ENCODE data around the gene SRGAP3.
A peak's percentile ranks its signal among the peaks of the same experiment; 100 is the strongest.

The SRGAP3 gene

DNA sequence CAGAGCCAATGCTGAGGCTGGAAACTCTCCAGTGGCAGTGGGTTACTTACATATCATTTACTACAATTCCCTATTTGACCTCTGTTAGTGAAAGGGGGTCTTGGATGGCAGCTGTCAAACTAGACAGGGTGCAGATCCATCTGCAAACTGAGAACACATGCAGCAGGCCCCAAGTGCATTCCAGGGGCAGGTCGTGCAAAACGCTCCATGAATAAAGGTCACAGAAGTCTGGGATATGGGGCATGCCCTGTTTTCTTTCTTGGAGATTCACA lies 261.1 kb downstream of the SRGAP3 start:
- no peak for DNase-seq (ENCODE audit: low read depth, low spot score)

DNA sequence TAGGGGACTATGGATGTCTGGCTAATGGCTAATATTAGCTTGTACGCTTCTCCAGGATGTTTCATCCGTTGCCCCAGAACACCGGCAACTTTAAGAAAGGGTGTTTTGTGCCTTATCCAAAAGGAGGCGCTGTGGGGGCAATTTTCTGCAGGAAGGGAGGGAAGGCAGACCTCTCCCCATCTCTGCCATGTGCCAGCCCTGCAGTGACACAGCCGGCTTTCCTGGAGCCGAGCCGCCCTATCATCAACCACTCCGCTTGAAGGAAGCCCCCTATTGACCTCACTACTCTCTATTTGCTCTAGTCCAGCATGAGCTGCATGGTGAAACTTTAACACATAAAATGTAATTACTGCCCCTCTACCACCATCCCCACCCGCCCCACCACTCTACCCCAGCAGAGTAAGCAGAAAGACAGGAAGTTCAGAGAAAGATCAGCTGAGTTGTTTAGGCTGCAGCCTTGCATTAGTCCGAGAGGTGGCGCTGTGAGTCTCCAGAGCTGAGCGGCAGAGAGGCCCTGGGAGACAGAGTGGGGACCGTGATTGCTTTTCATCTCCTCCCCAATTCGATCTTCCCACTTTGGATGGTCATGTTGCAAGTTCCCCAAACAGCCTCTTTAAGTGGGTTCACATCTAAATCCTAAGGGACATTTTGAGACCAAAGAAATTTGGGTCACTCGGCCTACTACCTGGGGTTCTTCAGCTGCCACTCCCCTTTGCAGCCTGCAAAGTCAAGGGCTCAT lies 261.6 kb downstream of the SRGAP3 start:
- DNase-seq (ENCODE audit: low read depth, low spot score): peak; percentile 18

DNA sequence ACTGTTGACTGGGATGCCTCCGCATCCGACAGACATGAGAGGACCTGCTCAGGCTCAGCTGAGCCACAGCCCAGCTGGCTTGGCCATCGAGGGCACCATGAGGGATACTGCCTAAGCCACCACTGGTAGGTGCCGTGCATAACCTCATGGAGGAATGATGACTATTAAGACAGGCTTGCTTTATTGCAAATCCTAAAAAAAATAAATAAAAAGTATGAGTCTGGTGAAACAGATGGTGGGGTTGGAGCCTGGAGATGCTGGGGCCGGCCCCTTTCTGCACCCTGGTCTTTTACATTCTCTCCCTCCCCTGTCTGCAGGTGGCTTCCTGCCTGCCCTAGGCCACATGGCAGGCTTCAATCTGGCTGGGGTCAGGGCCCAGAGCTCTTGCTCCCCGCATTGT lies 262.2 kb downstream of the SRGAP3 start:
- no peak for DNase-seq (ENCODE audit: low read depth, low spot score)

DNA sequence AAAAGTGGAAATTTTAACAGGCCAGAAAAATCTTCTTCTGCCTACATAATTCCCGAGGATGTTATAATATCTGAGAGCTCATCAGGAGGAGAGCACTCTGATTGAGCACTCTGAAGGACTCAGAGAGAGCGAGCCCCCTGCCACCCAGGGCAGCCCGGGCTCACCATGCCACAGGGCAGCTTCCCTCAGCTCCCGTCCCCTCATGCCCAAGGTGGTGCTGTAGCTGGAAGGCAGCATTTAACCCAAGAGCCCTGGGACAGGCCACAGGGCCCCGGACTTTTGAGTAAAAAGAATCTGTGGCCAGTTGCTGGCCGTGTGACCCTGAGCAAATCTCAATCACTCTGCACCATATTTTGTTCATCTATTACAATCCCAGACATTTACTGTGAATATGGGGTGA lies 262.7 kb downstream of the SRGAP3 start:
- DNase-seq (ENCODE audit: low read depth, low spot score): no peak

DNA sequence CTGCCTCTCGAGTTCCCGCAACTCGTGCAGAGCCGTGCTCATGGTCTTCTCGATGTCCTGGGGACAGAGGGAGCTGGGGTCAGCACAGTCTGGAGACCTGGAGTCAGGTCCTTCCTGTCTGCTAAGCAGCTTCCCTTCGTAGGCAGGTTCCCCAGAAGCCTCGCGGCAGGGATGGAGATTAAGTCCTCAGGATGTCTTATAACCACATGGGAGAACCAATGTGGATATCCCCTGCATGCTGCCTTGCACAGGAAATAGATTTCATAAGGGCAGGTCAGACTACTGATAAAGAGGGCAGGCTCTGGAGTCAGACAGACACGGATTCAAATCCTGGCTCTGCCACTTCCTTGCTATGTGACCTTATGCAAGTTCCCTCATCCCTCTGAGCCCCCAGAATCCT lies 263.6 kb downstream of the SRGAP3 start:
- no peak for DNase-seq (ENCODE audit: low read depth, low spot score)

DNA sequence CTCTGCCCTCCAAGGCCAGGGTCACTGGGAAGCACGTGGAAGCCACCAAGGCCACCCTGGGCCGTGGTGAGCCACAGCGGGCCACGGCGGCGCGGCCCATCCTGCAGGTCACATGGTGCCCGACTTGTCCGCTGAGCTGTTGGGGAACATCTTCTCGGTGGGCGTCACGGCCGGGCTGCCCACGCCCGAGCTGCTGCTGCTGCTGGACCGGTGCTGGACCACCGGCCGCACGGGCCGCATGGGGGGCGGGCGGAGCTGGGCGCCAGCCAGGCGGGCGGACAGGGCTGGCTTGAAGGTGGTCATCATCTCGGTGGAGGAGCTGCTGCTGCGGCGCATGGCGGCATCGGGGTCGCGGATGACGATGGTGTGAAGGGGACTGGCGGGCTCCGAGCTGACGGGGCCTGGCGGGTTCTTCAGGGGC lies 264.0 kb downstream of the SRGAP3 start:
- no peak for DNase-seq (ENCODE audit: low read depth, low spot score)

DNA sequence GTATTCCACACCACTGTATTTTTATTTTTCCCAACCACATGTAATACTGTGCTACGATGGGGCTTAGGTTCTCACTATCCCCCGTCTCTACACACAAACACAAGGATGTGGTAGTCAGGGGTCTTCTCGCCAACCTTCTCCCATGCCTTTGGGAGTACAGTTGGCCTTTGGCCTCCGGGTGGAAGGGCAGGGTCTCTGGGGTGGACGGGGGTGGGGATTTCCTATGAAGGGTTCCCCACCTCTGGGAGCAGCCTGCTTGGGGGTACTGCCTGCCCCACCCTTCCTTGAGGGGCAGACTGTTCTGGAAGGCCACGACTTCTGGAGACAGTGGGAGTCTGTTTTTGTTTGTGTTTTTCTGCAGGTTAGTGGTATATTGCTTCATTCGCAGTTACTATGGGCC lies 264.9 kb downstream of the SRGAP3 start:
- DNase-seq (ENCODE audit: low read depth, low spot score): no peak

DNA sequence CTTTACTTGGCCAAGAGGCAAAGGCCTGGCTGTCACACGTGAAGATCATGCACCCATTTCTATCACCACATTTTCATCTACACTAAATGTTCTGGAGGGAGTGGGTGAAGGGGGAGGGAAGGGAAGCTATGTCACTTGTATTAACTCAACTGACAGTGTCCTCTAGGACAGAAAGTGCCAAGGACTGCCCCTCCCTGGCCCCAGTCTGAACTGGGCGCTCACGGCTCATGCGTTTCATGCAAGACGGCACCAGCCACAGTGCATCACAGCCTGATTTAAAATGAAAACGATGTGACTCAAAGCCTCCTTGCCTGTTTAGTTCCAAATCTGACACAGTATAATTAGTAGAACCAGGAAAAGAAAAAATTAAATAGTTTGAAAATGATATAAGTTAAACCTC lies 265.4 kb downstream of the SRGAP3 start:
- DNase-seq (ENCODE audit: low read depth, low spot score): no peak

DNA sequence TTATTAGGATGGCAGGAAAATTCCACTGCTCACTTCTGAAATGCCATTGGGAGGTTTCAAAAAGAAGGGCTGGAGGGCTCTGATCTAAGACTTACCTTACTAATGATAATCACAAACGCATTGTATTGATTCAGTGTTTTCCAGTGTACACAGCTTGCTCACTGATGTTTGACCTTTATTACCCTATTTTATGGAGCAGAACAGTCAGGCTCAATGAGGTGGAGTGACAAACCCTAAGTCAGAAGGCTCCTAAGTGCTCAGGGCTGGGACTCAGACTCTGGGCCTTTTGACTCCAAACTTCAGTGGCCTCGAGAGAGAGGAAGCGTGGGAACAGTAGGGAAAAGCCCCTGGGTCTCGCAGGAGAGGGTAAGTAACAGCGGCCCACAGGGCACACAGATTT lies 265.9 kb downstream of the SRGAP3 start:
- DNase-seq (ENCODE audit: low read depth, low spot score): no peak

DNA sequence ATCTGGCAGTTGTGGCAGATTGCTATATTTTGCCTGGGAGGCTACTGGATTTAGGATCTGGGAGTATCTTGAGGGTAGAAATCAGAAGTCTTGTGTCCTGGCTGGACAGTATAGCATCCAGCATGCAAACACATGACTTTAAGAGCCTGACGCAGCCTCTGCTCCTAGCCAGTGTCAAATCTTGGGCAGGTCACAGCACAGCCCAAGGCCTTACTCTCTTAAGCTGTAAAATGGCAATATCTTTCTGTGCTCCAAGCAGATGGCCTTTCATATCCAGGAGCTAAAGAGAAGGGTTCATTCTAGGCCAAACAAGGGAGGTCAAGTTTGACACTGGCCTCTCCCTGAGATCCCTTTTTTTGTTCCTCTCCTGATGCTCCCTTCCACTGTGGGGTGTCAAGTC lies 266.4 kb downstream of the SRGAP3 start:
- DNase-seq (ENCODE audit: low read depth, low spot score): no peak

DNA sequence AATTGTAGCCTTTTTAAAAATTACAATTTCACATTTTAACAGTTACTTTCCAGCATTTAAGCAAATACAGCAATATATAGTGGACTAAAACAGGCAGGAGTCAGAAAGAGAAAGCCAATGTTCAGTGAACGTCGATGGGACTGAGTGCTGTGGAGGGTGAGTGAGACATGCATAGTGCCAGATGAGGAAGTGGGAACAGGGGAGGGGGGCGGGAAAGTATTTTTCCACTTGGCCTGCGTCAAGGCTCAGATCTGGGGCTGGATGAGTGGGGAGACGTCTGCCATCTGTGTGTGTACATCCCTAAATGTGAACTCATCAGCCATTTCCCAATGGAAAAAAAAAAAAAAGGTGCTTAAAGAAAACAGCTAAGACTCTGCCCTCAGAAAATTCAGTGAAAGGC lies 266.9 kb downstream of the SRGAP3 start:
- DNase-seq (ENCODE audit: low read depth, low spot score): no peak

DNA sequence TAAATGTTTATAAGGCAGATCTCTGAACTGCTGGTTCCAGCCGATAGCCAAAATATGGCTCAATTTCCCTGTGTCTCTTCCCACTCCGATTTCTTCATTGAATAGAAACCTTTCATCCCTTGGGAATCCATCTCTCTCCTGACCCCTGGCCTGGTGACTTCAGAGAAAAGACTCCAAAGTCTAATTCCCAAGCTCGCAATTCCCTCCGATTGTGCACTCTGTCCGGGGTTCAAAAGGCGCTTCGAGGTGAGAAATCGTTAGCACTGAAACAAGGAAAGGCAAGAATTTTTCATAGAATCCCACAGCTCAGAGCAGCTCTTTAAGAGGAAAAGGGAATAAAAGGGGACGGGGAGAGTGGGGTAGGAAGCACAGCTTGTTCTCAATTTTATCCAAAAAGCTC lies 267.7 kb downstream of the SRGAP3 start:
- DNase-seq (ENCODE audit: low read depth, low spot score): no peak

DNA sequence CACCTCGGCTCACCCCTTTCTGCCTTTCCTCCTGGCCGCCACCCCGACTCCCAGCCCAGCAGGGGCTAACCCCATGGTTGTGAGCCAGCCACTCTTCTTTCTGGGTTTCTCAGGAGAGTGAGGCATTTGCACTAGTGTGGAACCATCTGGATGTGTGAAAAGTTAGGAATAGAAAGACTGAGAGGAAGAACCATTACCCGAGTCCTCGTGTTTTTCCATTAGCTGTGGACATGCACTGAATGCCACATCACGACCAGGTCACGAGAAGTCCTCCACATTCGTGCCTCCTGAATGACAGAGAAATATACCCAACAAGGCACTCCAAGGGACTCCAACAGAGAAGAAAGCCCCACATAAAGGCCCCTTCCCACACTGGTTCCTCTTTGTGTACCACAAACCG lies 268.1 kb downstream of the SRGAP3 start:
- DNase-seq (ENCODE audit: low read depth, low spot score): no peak

DNA sequence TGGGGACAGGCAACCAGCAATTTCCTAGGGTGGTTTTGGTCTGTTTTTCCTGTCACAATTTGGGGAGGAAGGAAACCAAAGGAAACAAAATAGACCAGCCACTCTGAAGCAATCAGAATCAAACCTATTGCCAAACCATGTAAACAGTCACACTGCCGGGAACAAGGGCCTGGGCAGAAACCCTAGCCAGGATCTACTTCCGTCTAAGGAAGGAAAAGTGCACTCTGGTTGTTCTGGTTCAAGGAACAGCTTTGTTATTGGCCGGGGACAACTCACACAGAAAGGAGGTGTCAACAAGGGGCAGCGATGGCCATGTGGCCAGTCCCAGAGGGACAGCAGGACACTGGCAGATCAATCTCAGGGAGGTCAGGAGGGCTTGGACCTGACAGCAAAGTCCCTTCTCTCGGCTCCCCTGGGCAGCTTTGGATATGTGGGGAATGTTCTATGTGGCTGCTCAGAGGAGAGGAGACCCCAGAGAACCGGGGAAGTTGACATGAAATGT lies 268.6 kb downstream of the SRGAP3 start:
- DNase-seq (ENCODE audit: low read depth, low spot score): no peak

DNA sequence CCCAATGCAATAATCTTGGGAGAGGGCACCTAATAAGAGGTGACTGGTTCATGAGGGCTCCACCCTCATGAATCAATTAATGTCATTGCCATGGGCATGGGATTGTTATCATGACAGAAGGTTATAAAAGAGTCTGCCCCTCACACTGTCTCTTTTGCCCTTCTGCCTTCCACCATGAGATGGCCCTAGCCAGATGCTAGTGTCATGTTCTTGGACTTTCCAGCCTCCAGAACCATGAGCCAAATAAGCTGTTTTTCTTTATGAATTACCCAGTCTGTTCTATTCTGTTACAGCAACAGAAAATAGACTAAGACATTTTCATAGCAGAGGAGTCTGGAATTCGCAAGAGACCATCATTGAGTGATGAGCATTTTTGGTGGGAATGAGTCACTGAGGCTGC lies 270.2 kb downstream of the SRGAP3 start:
- DNase-seq (ENCODE audit: low read depth, low spot score): no peak

DNA sequence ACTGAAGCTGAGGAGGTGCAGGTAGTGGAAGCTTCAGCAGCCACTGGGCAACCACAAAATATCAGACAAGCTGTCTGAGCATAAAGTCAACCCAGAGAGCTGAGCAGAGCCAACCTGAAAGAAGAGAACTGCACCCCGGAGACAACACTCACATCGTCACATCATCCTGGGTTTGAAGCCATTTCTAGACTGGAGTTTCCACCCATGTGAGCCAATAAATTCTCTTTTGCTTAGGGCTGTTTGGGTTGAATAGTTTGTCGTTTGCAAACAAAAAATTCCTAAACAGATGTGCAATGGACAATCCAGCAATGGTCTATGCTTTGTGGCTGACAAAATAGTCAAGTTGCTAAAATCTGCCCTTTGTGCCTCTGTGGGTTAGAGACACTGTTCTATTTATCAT lies 270.9 kb downstream of the SRGAP3 start:
- no peak for DNase-seq (ENCODE audit: low read depth, low spot score)

DNA sequence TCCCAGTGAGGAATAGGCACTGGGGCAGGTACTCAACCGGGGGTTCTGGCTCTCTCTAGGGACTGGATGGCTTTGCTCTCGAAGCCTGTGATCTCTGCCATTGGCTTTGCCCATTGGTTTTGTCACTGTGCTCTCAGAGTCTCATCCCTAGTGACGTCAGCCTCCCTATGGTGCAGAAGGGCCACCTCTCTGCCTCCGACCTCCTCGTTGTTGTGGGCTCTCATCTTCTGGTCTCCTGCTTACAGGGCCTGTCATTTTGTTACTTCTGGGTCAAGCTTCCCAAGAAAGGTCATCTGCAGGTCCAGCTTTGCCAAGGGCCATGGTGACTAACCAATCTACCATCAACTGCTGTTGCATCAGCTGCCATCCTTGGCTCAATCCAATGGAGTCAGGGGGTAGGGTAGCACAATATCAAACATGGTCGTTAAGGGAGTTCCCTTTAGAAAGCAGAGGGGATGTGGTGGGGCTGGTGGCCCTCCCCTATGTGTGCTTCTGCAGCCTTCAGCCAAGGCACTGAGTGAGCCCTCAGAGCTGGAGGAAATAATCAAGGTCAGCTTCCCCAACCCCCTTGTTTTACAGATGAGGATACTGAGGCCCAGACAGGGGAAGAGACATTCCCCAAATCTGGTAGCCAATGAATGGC lies 272.8 kb downstream of the SRGAP3 start:
- no peak for DNase-seq (ENCODE audit: low read depth, low spot score)

DNA sequence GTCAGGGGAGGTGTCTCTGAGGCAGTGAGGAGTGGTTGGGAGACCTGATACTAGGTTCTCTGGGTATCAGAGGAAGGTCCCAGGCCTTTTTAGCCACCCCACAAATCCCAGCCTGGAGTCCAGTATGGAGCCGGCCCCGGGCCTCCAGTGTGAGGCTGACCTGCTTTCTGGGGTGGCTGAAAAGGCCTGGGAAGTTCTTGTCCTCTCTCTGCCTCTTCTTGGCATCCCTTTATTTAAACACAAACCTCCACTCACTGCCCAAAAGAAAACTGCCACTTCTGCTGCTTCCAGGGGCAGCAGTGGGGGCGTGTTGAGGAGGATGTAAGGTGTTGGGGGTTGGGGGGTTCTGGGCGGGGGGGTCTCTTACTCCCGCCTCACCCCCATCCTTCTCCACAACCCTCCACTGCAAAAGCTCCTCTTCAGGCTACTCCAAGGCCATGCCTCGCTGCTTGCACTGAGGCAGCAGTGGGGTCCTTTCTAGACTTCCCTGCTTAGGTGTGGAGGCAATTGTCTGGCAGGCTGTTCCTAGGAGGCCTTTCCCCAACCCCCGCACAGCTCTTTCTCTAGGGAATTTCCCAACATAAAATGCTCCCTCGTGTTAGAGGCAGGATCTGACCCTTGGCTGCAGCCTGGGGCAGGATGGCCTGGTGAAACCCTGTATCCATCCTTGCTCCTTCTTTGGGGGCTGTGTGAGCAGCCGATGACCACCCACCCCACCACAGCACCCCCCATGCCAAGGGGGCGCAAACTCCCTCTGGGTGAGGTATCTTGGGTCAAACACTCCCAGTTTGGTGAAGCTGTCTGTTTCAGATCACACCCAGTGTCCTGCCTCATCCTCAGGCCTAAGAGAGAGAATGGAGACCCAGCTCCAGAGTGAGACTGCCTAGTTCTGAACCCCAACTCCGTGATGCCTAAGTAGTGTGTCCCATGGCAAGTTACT lies 274.1 kb downstream of the SRGAP3 start:
- DNase-seq (ENCODE audit: low read depth, low spot score): no peak

DNA sequence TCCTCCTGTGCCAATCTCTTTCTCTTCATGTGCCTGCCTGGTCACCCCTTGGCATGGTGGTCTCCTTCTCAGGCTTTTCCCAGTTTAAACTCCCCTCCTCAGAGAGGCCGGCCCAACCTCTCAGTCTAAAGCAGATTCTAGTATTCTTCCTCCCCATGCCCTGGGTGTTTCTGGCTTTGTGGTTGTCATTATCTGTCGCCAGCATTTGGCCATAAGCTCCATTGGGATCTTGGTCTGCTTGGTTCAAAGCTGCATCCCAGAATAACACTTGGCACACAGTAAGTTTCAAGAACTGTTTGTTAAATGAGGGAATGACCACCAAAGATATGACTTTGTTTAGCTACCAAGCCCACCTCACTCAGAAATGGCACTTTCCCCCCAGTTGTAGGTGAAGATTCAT lies 275.0 kb downstream of the SRGAP3 start:
- DNase-seq (ENCODE audit: low read depth, low spot score): no peak

DNA sequence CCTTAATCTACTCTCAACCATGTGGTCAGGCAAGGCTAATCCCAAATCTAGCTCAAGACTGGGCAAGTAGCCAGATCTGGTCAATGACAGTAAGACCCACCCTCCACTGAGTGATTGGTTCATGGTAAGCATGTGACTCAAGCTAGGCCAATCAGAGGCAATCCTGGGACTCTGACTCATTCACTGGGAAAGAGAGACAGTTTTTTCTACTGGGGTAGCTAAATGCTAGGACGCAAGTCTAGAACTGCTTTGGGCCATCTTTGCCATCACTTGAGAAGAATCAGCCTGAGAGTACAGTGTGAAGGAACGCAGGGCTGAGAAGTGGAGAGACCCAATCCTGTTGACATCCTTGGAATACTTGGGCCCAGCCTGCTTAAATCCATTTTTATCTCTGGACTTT lies 276.8 kb downstream of the SRGAP3 start:
- DNase-seq (ENCODE audit: low read depth, low spot score): no peak

DNA sequence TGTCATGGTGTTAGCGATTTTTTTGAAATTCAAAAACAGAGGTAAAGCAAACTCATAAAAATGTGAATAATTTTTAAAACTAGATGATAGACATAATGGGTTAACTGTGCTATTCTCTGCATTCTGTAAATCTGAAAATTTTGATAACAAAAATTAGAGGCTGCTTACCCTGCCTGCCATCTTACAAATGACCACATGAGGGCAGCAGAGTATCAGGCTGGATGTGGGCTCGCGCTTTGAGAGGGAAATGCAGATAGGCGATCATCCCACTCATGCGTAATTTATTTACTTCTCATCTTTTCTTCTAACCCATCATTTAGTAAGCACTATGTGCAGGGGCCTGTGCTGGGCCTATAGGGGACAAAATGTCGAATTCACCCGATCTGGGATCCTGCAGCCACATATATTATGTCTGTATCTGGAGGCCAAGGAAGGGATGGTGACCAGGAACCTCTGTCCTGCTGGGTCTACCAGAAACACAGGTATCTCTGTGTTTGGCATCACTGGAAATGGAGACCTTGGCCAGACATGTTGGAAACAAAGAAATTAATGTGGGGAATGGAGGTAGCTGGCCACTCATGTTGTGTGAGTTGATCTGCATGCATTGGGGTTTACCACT lies 278.4 kb downstream of the SRGAP3 start:
- DNase-seq (ENCODE audit: low read depth, low spot score): peak; percentile 43

DNA sequence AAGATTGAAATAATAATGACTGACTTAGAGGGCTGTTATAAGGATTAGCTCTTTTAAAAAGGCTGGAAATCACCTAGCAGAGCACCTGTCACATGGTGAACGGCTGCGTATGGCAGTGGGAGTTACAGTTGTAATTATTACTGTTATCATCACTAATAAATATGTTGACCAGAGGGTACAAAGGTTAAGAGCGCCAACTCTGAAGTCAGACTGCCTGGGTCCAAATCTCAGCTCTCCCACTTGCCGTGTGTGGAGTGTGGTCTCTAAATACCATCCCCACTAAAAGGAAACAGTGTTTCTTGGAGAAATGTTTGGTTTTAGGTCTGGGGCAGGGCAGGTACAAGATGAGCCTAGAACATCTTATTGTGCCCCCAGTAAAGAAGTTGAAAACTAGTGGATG lies 280.2 kb downstream of the SRGAP3 start:
- DNase-seq (ENCODE audit: low read depth, low spot score): no peak

Data from activated naive CD8-positive, alpha-beta T cell treated with anti-CD3 and anti-CD28 coated beads, Interleukin-2, amount 50 U/mL, for 16 hours (primary cell).